DND-41 (cell line): ENCODE data around the gene FLT3LG.

Experiments
- CTCF ChIP-seq: IDR thresholded peaks from 2 replicates; pipeline ENCODE4 v1.5.1; 2012; ENCODE audit warnings: borderline replicate concordance, low read length, moderate library complexity, mild to moderate bottlenecking; ENCODE audit not compliant: poor library complexity, severe bottlenecking; ENCODE audit errors: extremely low read depth
- EZH2 ChIP-seq: IDR thresholded peaks from 3 replicates; pipeline ENCODE4 v1.6.1; 2012; ENCODE audit warnings: borderline replicate concordance, low read depth, mild to moderate bottlenecking, moderate library complexity, low read length, inconsistent platforms; ENCODE audit not compliant: severe bottlenecking

DNA sequence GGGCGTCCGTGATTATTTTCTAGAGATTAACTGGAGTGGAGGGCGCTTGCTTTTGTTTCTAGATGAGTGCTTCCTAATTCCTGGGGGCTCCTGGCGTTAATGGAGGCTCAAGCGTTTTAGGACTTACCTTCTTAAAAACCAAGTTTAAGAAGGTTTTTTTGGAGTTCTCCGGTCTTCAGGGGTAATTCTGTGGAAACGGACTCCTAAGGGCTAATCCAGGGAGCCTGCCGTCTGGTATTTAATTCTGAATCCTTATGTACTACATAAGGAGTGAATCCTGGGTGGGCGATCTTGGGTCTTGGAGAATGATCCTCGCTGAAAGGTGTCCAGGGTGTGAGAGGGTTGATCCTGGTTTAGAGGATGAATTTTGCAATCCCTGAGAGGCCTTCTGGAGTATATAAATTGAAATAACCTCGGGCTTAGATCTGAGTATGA lies 22.6 kb downstream of the FLT3LG start:
- no peak for TF ChIP-seq CTCF
- TF ChIP-seq EZH2, result no peak
